Measurements from ENCODE around the gene NDUFAF2.
"Not testable (repeated sequence)": the region's sequence is repeated elsewhere in the genome, so short reads cannot be mapped to it uniquely, and the experiment has no call there.

NDUFAF2 gene

GRCh38 chr5:60944904-60945812, at the start of gene NDUFAF2, which contains the start of gene ERCC8:
NDUFAF2 (plus strand) TSS chr5:60945205; CDS start chr5:60945256, 51 bp downstream.
ERCC8 (minus strand) TSS chr5:60945070; CDS start chr5:60945008, 62 bp downstream.
- DNase-seq = peak; percentile 84

- DNase-seq = no peak
Observed at GRCh38 chr5:60896991-60897390, 48.0 kb upstream of the NDUFAF2 start.

GRCh38 chr5:60903356-60903755, 41.6 kb upstream of the NDUFAF2 start:
- no peak for DNase-seq

GRCh38 chr5:60916646-60917045, 28.4 kb upstream of the NDUFAF2 start:
- DNase-seq = no peak

GRCh38 chr5:60918466-60918865, 26.5 kb upstream of the NDUFAF2 start:
- DNase-seq = no peak

GRCh38 chr5:60927450-60927849, 17.6 kb upstream of the NDUFAF2 start:
- no peak for DNase-seq

GRCh38 chr5:60929024-60929423, 16.0 kb upstream of the NDUFAF2 start:
- DNase-seq = no peak

GRCh38 chr5:60943624-60944023, 1.4 kb upstream of the NDUFAF2 start:
- DNase-seq = no peak

GRCh38 chr5:60945813-60946187, 795 bp downstream of the NDUFAF2 start:
- DNase-seq = peak in 1 of 2 donors; percentile 29

GRCh38 chr5:60948738-60949137, 3.7 kb downstream of the NDUFAF2 start:
- DNase-seq = no peak

GRCh38 chr5:60955239-60955638, 10.2 kb downstream of the NDUFAF2 start:
- DNase-seq = no peak

- no peak for DNase-seq
Observed at GRCh38 chr5:60958088-60958487, 13.1 kb downstream of the NDUFAF2 start.

- no peak for DNase-seq
Observed at GRCh38 chr5:60958712-60959111, 13.7 kb downstream of the NDUFAF2 start.

- no peak for DNase-seq
Observed at GRCh38 chr5:60959156-60959555, 14.2 kb downstream of the NDUFAF2 start.

- no peak for DNase-seq
Observed at GRCh38 chr5:60960591-60960990, 15.6 kb downstream of the NDUFAF2 start.

GRCh38 chr5:60961685-60962084, 16.7 kb downstream of the NDUFAF2 start:
- DNase-seq = no peak

- peak; percentile 14 to 28 for DNase-seq
Observed at GRCh38 chr5:60972231-60972630, 27.2 kb downstream of the NDUFAF2 start.

- DNase-seq = no peak
Observed at GRCh38 chr5:60977956-60978737, 33.1 kb downstream of the NDUFAF2 start.

GRCh38 chr5:60978968-60979367, 34.0 kb downstream of the NDUFAF2 start:
- no peak for DNase-seq

- no peak for DNase-seq
Observed at GRCh38 chr5:60980511-60980910, 35.5 kb downstream of the NDUFAF2 start.

- DNase-seq = not testable (repeated sequence)
Observed at GRCh38 chr5:60982127-60982526, 37.1 kb downstream of the NDUFAF2 start.

GRCh38 chr5:60989790-60990189, 44.8 kb downstream of the NDUFAF2 start:
- no peak for DNase-seq

- no peak for DNase-seq
Observed at GRCh38 chr5:60992871-60993270, 47.9 kb downstream of the NDUFAF2 start.

GRCh38 chr5:60993425-60993824, 48.4 kb downstream of the NDUFAF2 start:
- DNase-seq = no peak

All from activated CD4-positive, alpha-beta T cell treated with anti-CD3 and anti-CD28 coated beads for 4 hours (primary cell).